ENCODE results near the gene NKD2. TPM values are rescaled to one million over a fixed set of nuclear protein-coding genes. Genes with fewer than 3 reads are reported as not detected.

The NKD2 gene
- total RNA-seq, 4 donors from 2014 or later = 0.78 to 3.2 (median 1.6) TPM

DNA sequence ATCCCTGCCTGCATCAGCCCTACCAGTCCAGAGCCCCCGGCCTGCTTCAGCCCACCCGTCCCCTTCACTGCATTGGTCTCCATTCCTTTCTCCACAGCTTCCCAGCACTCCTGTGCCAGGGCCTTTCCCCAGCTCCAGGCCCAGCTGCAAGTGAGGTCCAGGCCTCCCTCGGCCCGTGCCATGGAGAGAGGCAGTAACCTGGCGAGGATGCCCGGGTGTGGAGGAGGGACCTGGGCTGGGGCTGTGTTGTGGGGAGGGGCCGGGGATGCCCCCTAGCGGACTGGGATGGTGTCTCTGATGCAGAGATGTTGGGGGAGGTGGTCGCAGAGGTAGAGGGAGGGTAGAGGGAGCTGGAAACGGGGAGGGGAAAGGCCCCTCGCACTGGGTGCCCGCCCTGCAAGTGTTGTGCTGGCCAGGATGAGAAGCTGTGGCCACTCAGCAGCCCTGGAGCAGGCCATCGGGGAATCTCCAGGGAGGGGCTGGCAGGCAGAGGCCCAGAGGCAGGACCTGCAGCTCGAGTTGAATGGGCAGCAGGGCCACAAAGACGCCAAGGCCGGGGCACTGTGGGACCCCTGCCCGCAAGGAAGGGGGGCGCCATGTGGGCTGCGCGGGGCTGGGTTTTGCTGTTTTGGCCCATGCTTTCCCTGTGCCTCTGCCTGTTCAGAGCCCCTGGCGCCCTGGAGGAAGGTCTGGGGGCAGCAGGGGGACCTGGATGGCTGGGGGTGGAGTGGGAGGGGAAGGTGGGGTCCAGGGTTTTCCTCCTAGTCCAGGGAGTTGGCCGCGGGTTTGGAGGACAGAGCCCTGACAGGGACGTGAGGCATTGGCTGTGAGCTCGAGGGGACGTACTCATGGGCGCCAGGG is 26.0 kb upstream of the NKD2 start:
- Histone ChIP-seq H3K27ac (no peak overlapping the region), H3K27me3 (no peaks in the 10 kb centered on the region), H3K36me3 (no peaks in the 10 kb centered on the region), H3K4me3 (replicated peaks in 1 of 3) (no peak overlapping the region), H3K4me1 (no peaks in the 10 kb centered on the region), H3K9me3 (no peaks in the 10 kb centered on the region)
- no peak for TF ChIP-seq POLR2A (IDR thresholded peaks at IDR 0.05)
- 51 to 58% methylated on average over 13 to 22 of the region's 27 CpGs for WGBS, 2 donors
- DNase-seq = no peak
- intact Hi-C loops (cut with DNase I) = no loop called here

- Histone ChIP-seq H3K27me3 (no peaks in the 10 kb centered on the region), H3K4me3 (replicated peaks in 1 of 3) (no peak overlapping the region), H3K27ac (no peak overlapping the region), H3K9me3 (no peaks in the 10 kb centered on the region), H3K36me3 (no peaks in the 10 kb centered on the region), H3K4me1 (no peaks in the 10 kb centered on the region)
- no peak for DNase-seq
- WGBS, 2 donors = 93 to 100% methylated on average over 4 to 7 of the region's 7 CpGs
- intact Hi-C loops (cut with DNase I) = no loop called here
- TF ChIP-seq CTCF (IDR thresholded peaks at IDR 0.05) = no peak
Measured at GRCh38 chr5:983238-983524, 25.4 kb upstream of the NKD2 start.

GRCh38 chr5:983568-983967 is 25.0 kb upstream of the NKD2 start:
- no peaks in the 10 kb centered on the region for H3K4me1 ChIP-seq
- no peaks in the 10 kb centered on the region for H3K9me3 ChIP-seq
- no peak for TF ChIP-seq POLR2A (IDR thresholded peaks at IDR 0.05)
- no peak overlapping the region for H3K27ac ChIP-seq
- DNase-seq = no peak
- H3K4me3 ChIP-seq (replicated peaks in 1 of 3) = no peak overlapping the region
- H3K27me3 ChIP-seq = no peaks in the 10 kb centered on the region
- H3K36me3 ChIP-seq = no peaks in the 10 kb centered on the region
- intact Hi-C loops (cut with DNase I) = no loop called here

GRCh38 chr5:984774-985173 is 23.8 kb upstream of the NKD2 start:
- 93 to 95% methylated on average over 3 of the region's 3 CpGs for WGBS, 2 donors
- H3K27ac ChIP-seq = no peak overlapping the region
- H3K4me3 ChIP-seq (replicated peaks in 1 of 3) = no peak overlapping the region
- H3K27me3 ChIP-seq = no peaks in the 10 kb centered on the region
- intact Hi-C loops (cut with DNase I) = no loop called here
- TF ChIP-seq POLR2A (IDR thresholded peaks at IDR 0.05) = no peak
- no peak for TF ChIP-seq CTCF (IDR thresholded peaks at IDR 0.05)
- H3K9me3 ChIP-seq = no peaks in the 10 kb centered on the region
- no peak for DNase-seq
- no peaks in the 10 kb centered on the region for H3K36me3 ChIP-seq
- H3K4me1 ChIP-seq = peaks cover 0 to under 1% of the 10 kb centered on the region in 2 donors

- no peaks in the 10 kb centered on the region for H3K27me3 ChIP-seq
- H3K9me3 ChIP-seq = no peaks in the 10 kb centered on the region
- no peak for DNase-seq
- WGBS, 2 donors = 64 to 67% methylated on average over 2 of the region's 2 CpGs
- intact Hi-C loops (cut with DNase I) = no loop called here
- no peaks in the 10 kb centered on the region for H3K36me3 ChIP-seq
- H3K27ac ChIP-seq = no peak overlapping the region
- peaks cover 0 to 15% of the 10 kb centered on the region in 2 donors for H3K4me1 ChIP-seq
- no peak overlapping the region for H3K4me3 ChIP-seq (replicated peaks in 1 of 3)
- TF ChIP-seq POLR2A (IDR thresholded peaks at IDR 0.05) (no peak), CTCF (IDR thresholded peaks at IDR 0.05) (no peak)
Measured at GRCh38 chr5:987761-988160, 20.8 kb upstream of the NKD2 start.

- TF ChIP-seq CTCF (IDR thresholded peaks at IDR 0.05) (no peak), POLR2A (IDR thresholded peaks at IDR 0.05) (no peak)
- Histone ChIP-seq H3K27me3 (no peaks in the 10 kb centered on the region), H3K9me3 (no peaks in the 10 kb centered on the region), H3K27ac (no peak overlapping the region), H3K4me1 (peaks cover 0 to 15% of the 10 kb centered on the region in 2 donors), H3K4me3 (replicated peaks in 1 of 3) (no peak overlapping the region), H3K36me3 (no peaks in the 10 kb centered on the region)
- 79 to 81% methylated on average over 6 of the region's 6 CpGs for WGBS, 2 donors
- intact Hi-C loops (cut with DNase I) = no loop called here
- no peak for DNase-seq
Measured at GRCh38 chr5:988322-988721, 20.3 kb upstream of the NKD2 start.
